ENCODE data around the gene AP2S1.
"Not testable (repeated sequence)": the region's sequence is repeated elsewhere in the genome, so short reads cannot be mapped to it uniquely, and the experiment has no call there.

AP2S1 gene

GRCh38 chr19:46867170-46867569 is 16.5 kb upstream of the AP2S1 start:
- no peak for DNase-seq

DNA sequence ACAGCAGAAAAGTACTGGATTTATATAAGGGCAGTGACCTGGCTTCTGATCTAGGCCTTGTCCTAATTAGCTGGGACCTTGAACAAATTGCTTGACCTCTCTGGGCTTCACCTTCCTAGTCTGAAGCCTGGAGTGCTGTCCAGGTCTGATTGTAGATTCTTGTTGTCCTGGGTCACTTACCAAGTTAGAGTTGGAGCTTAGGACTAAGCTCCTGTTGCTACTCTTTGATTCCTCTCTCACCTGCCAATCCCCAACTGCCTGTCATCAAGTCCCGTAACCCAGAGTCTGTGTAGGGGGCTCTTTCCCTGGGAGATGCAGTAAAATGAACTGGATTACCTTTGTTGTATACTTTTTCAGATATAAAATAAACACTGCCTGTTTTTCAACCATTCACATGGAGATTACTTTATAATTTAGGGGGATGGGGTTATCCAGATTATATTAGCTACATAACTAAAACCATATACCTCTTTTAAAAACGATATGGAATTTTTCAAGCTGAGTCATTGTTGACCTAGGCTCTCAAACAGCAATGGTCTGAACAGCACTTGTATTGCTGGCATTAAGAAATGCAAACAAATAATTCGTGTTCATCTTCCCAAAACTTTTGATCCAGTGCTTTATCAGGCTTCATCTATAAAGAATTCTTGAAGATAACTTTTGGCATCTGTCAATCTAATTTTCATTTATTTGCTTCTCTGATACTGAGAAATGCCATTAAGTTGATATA is 15.9 kb upstream of the AP2S1 start:
- no peak for DNase-seq

GRCh38 chr19:46863818-46864629 is 13.4 kb upstream of the AP2S1 start:
- DNase-seq = no peak

GRCh38 chr19:46862974-46863632 is 12.5 kb upstream of the AP2S1 start:
- DNase-seq = no peak

GRCh38 chr19:46862503-46862834 is 11.8 kb upstream of the AP2S1 start:
- no peak for DNase-seq

DNA sequence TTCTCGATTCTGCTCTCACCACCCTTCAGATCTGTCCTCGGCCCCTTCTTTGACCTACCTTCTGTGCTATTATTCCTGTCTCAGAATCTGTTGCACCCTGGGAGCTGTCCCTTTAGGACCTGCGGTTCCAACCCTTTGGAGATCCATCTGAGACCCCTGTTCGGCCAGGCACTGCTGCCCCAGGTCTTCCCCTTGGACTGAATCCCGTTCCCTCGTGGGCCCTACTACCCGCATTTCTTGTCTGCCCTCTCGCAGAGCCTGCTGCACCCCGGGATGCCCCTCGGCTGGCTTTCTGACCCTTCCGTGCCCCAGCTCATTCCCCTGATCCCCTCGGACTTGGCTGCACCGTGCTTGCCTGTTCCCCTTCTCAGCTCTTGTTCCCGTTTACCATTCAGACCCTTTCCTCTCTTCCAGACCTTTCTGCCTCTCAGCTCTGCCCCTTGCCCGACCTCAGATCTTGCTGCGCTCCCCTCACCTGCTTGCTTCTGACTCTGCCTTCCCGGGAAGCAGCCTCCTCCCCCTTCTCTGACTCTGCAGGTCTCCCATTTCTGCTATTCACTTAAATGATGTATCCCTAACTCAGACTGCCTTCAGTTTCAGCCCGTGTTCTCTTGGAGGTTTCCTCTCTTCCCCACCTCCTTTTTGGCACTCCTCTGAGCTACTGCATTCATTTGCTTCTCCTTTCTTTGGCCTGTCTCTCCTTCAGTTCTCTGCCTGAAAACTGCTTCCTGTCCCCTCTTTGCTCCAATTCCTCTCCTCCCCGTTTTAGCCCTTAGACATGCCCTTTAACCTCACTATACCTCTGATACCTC is 11.3 kb upstream of the AP2S1 start:
- peak; percentile 60 for DNase-seq

DNA sequence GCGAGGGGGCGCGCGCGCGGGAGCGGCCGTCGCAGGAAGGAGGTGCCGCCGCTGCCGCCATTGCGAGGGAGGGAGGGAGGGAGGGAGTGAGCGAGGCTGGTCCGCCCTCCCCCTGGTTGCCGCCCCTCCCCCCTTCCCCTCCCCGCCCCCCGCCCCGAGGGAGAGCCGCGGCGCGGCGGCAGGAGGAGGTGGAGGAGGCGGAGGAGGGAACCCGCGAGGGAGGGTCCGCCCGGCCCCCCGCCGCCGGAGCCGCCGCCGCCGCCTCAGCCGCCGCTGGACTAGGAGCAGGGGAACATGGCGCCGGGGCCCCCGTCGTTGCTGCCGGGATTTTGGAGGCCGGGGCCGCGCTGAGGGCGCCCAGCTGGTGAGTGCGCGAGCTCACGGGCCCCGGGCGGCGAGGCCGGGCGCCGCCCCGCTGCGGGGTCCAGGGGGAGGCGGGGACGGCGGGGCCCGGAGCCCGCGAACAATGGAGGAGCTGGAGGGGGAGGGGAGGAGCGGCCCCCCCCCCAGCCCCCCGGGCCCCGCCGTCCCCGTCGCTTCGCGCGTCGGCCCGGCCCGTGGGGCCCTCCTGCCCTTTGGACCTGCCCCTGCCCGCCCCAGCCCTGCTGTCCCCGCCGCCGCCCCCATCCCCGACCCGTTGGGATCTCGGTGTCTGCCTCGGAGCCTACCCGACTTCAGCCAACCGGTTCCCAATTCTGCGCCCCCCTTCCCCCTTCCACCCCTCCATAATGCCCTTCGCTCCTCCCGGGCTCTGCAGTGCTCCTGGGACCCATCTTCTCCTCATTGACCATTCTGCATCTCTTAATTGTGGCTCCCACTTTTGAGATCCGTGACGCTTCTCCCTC is 10.4 kb upstream of the AP2S1 start, which contains the start of gene ARHGAP35:
ARHGAP35 (plus strand) TSS at position 152 of the 845 bp plus-strand sequence. CDS start 57,679 bp downstream, outside the sequence.
- no peak for DNase-seq

DNA sequence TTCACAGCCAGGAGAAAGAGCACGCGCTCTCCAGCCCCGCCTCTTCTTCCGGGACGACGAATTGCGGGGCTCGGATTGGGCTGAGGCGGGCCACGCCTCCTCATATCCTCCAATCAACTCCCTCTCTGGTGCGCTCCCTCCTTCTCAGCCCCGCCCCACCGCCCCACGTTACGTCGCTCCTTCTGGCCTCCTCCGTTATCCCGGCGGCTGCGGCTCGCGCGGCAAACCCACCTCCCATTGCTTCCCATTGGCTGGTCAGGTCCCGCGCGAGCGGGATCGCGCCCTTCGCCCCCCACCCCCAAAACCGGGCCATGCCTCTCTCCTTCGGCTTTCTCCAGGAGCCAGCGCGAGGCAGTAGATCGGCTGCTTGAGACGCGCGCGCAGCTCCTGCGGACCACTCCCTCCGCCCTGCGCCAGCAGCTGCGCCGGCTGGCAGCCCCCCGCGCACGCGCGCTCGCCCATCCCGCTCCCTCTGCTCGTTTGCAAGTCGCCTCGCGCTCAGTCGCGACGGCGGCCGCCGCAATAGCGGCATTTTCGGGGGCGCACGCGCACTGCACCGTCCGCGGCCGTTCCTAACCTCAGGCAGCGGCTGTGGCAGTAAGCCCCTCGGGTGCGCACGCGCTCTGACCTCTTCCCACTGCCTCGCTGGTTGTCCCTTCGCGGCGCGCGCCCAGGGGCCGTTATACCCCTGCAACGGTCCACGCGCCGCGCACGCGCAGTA is 9.6 kb upstream of the AP2S1 start:
- DNase-seq = peak; percentile 98

GRCh38 chr19:46859637-46860124 is 9.0 kb upstream of the AP2S1 start:
- no peak for DNase-seq

GRCh38 chr19:46856062-46857022 is 5.7 kb upstream of the AP2S1 start:
- peak; percentile 95 for DNase-seq

- DNase-seq = not testable (repeated sequence)
These were observed 4.1 kb upstream of the AP2S1 start for GRCh38 chr19:46854698-46855097.

GRCh38 chr19:46852830-46853229 is 2.2 kb upstream of the AP2S1 start:
- no peak for DNase-seq

DNA sequence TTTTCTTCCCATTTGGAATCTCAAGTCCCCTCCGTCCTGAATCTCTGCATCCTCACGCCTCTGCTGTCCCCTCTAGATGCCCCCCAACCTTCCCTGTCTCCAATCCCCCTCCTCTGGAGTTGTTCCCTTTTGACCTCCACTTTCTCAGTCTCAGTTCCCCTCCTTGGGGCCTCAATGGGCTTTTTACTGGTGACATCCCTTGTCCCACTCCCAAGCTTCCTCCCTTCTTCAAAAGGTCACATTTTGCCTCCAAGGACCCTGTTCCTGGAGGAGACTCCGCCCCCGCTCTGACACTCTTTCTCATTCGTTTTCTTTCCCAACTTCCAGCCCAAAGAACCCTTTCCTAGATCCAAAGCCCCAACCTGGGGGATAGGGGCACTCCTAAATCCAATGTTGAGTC is 1.0 kb downstream of the AP2S1 start:
- no peak for DNase-seq

DNA sequence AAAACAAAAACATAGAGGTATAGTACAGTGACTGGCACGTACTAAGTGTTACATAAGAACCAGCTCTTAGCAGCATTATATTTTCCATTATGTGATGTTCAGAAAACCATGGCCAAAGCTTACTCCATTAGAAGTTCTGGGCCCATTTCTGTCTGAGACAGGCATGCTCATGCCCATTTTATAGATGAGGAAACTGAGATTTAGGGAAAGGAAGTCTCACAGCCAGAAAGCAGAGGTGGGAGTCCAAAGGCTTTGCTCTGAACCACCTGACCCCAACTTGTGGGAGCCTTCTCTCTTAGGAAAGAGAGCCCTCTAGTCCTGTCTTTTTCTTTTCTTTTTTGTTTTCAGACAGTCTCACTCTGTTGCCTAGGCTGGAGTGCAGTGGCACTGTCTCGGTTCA is 2.3 kb downstream of the AP2S1 start:
- DNase-seq = no peak

- no peak for DNase-seq
These were observed 3.1 kb downstream of the AP2S1 start for GRCh38 chr19:46847528-46847927.

DNA sequence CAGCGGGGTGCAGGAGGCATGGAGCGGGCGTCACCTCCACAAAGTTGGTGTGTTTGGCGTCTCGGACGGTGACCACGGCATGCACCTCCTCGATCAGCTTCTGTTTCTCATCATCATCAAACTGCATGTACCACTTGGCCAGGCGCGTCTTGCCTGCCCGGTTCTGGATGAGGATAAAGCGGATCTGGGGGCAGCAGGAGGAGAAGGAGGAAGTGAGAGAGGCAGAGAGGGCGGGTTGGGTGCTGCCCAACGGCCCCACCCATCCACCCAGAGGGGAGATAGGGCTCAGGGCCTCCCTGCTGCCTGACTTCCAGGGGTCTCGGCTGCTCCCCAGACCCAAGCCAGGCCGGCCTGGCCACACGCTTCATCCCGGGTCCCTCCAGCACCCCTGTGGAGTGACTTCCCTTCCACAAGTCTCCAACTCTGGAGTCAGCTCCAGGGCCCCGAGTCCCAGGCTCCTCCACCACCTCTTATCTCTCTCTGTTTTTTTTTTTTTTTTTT is 4.6 kb downstream of the AP2S1 start:
- no peak for DNase-seq

DNA sequence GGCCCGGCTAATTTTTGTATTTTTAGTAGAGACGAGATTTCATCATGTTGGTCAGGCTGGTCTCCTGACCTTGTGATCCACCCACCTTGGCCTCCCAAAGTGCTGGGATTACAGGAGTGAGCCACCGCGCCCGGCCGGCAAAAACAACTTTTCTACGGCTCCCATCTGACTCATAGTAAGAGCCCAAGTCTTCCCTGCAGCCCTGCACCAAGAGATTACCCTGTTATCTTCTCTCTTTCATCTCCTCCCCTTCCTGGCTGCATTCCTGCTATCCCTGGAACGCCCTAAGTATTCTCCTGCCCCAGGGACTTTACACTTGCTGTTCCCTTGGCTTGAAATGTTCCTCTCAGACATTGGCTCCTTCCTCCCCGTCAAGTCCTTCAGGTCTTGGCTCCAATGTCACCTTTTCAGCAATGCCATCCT is 6.6 kb downstream of the AP2S1 start:
- DNase-seq = no peak

- no peak for DNase-seq
These were observed 7.9 kb downstream of the AP2S1 start for GRCh38 chr19:46842791-46843190.

- DNase-seq = no peak
These were observed 9.1 kb downstream of the AP2S1 start for GRCh38 chr19:46841458-46842083.
